A549 (cell line): ENCODE data around the gene SLC22A16.

Source experiments
- CTCF ChIP-seq: fragments of >200 bp; sonication (Bioruptor Twin); formaldehyde crosslinking; IDR thresholded peaks from 3 replicates; pipeline ENCODE4 v1.5.1; 2016
- ELK1 ChIP-seq: fragments of 150-350 bp; IDR thresholded peaks from 2 replicates; pipeline ENCODE4 v1.6.1; 2014; ENCODE audit warnings: low read depth, mild to moderate bottlenecking, low read length
- POLR2A ChIP-seq: IDR thresholded peaks from 2 replicates; pipeline ENCODE4 v1.6.1; 2012; ENCODE audit warnings: mild to moderate bottlenecking, low read length

- TF ChIP-seq POLR2A (no peak), CTCF (no peak), ELK1 (no peak)
Observed at GRCh38 chr6:110462884-110463481, 13.4 kb downstream of the SLC22A16 start.
